ENCODE data around the gene SOX3. TPM values are rescaled to one million over a fixed set of nuclear protein-coding genes. Genes with fewer than 3 reads are reported as not detected.

The SOX3 gene
- total RNA-seq, 1 donor = not detected

DNA sequence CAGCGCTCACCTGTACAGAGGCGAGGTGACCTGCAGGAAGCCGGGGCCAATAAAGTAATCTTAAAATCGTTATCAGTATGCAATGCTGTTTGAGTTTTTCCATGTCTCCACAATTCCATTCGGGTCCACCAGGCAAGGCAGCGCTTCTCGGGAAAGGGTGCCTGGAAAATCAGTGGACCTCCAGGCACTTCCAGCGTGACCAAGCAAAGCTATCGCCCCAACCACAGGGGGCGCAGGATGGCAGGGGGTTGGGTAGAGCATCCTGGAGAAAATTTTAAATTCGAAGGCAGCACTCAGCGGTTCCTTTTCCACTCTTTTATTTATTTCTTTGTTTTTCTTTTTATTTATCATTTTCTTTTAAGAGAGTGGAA is 5.4 kb upstream of the SOX3 start:
- no peak for TF ChIP-seq CTCF (IDR thresholded peaks at IDR 0.05; ENCODE audit: extremely low read depth, low read depth, low read length)
- Histone ChIP-seq H3K4me3 (ENCODE audit: insufficient read depth, low read length) (no peak overlapping the region), H4K20me1 (ENCODE audit: insufficient read depth, low read length) (no peaks in the 10 kb centered on the region), H3K27ac (ENCODE audit: low read depth, low read length) (no peak overlapping the region), H3K79me2 (ENCODE audit: insufficient read depth, low read length) (no peaks in the 10 kb centered on the region), H3K36me3 (ENCODE audit: insufficient read depth, low read length) (no peaks in the 10 kb centered on the region), H2AFZ (ENCODE audit: low read length) (no peak overlapping the region), H3K27me3 (ENCODE audit: insufficient read depth, low read length) (peaks cover 11% of the 10 kb centered on the region), H3K4me2 (ENCODE audit: insufficient read depth, low read length) (no peak overlapping the region), H3K9me3 (ENCODE audit: low read depth, low read length) (no peaks in the 10 kb centered on the region), H3K4me1 (ENCODE audit: insufficient read depth, low read length) (no peaks in the 10 kb centered on the region)
- DNase-seq (ENCODE audit: insufficient read length, low spot score, missing footprints) = no peak

DNA sequence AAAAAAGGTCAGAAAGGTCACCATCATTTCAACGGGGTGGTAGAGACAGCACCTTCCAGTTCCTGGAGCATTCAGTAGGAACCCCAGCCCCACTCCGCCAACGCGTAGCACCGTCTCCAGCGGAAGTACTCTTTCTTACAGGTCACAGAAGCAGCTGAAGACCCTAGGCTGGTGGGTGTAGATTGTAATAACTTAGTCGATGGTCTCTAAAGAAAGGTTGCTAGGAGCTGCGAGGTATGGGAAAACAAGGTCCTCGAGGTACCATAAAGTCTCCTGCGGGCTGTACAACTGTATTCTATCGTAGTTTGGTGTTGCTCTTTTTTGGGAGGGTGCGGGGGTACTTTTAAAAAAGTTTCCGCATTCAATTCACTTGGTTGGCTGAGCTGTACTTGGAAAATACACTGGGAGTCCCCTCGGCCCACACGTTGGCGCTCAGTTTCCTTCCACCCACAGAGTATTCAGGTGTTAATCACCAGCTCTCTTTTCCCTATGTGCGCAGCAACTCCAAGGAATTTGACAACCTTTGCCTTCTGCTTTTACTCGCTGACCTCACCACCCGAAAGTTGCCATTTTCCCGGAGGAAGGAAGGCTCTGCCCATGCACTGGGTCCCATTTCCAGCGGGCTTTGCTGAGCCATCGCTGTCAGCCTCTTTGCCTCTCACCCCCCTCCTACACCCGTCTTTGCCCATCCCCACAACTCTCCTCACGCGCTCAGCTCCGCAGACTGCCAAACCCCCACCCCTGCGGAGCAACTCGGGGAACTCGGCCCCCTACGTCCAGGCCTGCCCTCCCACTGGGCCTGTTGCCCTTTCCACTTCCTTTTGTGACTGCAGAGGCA is 4.8 kb upstream of the SOX3 start:
- DNase-seq (ENCODE audit: insufficient read length, low spot score, missing footprints) = no peak
- H3K27me3 ChIP-seq (ENCODE audit: insufficient read depth, low read length) = peaks cover 13% of the 10 kb centered on the region

DNA sequence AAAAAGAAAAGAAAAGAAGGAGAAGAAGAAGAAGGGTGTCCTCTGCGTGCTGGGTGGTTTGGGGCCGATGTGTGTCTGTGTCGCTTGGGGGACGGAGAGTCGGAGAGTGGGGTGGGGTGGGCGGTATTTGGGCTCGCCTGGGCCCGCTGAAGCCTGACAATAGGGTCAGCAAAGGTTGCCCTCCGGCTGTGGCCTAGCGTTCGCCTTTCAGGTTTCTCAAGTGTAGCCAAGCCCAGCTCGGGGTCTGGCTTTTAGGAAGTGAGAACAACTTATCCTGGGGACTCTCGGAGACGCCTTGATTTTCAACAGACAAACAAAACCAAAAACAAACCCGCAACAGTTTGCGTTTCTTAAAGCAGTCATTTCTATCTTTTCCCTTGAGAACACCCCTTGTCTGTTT is 4.1 kb upstream of the SOX3 start:
- no peaks in the 10 kb centered on the region for H3K79me2 ChIP-seq (ENCODE audit: insufficient read depth, low read length)
- H3K4me3 ChIP-seq (ENCODE audit: insufficient read depth, low read length) = no peak overlapping the region
- H4K20me1 ChIP-seq (ENCODE audit: insufficient read depth, low read length) = no peaks in the 10 kb centered on the region
- no peak overlapping the region for H3K4me2 ChIP-seq (ENCODE audit: insufficient read depth, low read length)
- H3K27ac ChIP-seq (ENCODE audit: low read depth, low read length) = no peak overlapping the region
- no peaks in the 10 kb centered on the region for H3K9me3 ChIP-seq (ENCODE audit: low read depth, low read length)
- no peaks in the 10 kb centered on the region for H3K36me3 ChIP-seq (ENCODE audit: insufficient read depth, low read length)
- no peaks in the 10 kb centered on the region for H3K4me1 ChIP-seq (ENCODE audit: insufficient read depth, low read length)
- H3K27me3 ChIP-seq (ENCODE audit: insufficient read depth, low read length) = peaks cover 15% of the 10 kb centered on the region
- no peak for TF ChIP-seq CTCF (IDR thresholded peaks at IDR 0.05; ENCODE audit: extremely low read depth, low read depth, low read length)
- no peak for DNase-seq (ENCODE audit: insufficient read length, low spot score, missing footprints)
- no peak overlapping the region for H2AFZ ChIP-seq (ENCODE audit: low read length)

More for the DNA sequence above, 4.8 kb upstream of the SOX3 start:
- Histone ChIP-seq H3K4me1 (ENCODE audit: insufficient read depth, low read length) (no peaks in the 10 kb centered on the region), H4K20me1 (ENCODE audit: insufficient read depth, low read length) (no peaks in the 10 kb centered on the region), H3K4me3 (ENCODE audit: insufficient read depth, low read length) (no peak overlapping the region), H3K36me3 (ENCODE audit: insufficient read depth, low read length) (no peaks in the 10 kb centered on the region), H3K9me3 (ENCODE audit: low read depth, low read length) (no peaks in the 10 kb centered on the region), H2AFZ (ENCODE audit: low read length) (no peak overlapping the region), H3K79me2 (ENCODE audit: insufficient read depth, low read length) (no peaks in the 10 kb centered on the region), H3K27ac (ENCODE audit: low read depth, low read length) (no peak overlapping the region), H3K4me2 (ENCODE audit: insufficient read depth, low read length) (no peak overlapping the region)
- no peak for TF ChIP-seq CTCF (IDR thresholded peaks at IDR 0.05; ENCODE audit: extremely low read depth, low read depth, low read length)

DNA sequence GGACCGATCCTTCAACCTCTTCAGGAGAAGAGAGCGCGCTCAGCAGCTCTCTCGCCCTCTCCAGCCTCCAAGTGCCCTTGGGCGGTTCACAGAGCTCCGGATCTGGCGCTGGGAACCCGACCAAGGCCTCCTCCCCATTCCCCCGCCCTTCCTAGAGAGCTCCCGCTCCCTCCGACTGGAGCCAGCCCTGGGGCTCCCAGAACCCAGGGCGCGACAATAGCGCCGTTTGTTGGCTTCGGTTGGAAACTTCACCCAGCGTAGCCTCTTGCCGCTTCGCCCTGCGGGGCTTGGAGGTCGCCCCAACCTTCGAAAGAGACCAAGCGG is 3.1 kb upstream of the SOX3 start:
- no peak for TF ChIP-seq CTCF (IDR thresholded peaks at IDR 0.05; ENCODE audit: extremely low read depth, low read depth, low read length)
- no peak for DNase-seq (ENCODE audit: insufficient read length, low spot score, missing footprints)
- Histone ChIP-seq H2AFZ (ENCODE audit: low read length) (no peak overlapping the region), H4K20me1 (ENCODE audit: insufficient read depth, low read length) (no peaks in the 10 kb centered on the region), H3K79me2 (ENCODE audit: insufficient read depth, low read length) (no peaks in the 10 kb centered on the region), H3K4me3 (ENCODE audit: insufficient read depth, low read length) (no peak overlapping the region), H3K4me2 (ENCODE audit: insufficient read depth, low read length) (no peak overlapping the region), H3K4me1 (ENCODE audit: insufficient read depth, low read length) (no peaks in the 10 kb centered on the region), H3K27me3 (ENCODE audit: insufficient read depth, low read length) (peaks cover 18% of the 10 kb centered on the region), H3K27ac (ENCODE audit: low read depth, low read length) (no peak overlapping the region), H3K36me3 (ENCODE audit: insufficient read depth, low read length) (no peaks in the 10 kb centered on the region), H3K9me3 (ENCODE audit: low read depth, low read length) (no peaks in the 10 kb centered on the region)

Data from osteoblast (primary cell).